HL-60 (cell line): ENCODE results near the gene BRD3.

Experiments used
- DNase-seq, 2 experiments: peaks; one replicate each; pipeline ENCODE4 v3.0.0-alpha.2; 2010 to 2020; ENCODE audit warnings: low read depth in 1 of 2, low spot score in 1 of 2
- H3K27ac ChIP-seq: fragments of 250-450 bp; sonication (Bioruptor Pico); replicated peaks from 2 replicates; pipeline ENCODE4 v1.5.1; 2020; ENCODE audit warnings: mild to moderate bottlenecking, moderate library complexity
- H3K27me3 ChIP-seq: fragments of 250-450 bp; sonication (Bioruptor Pico); 2 replicates; pipeline ENCODE4 v1.5.1; 2021; ENCODE audit warnings: mild to moderate bottlenecking, moderate library complexity; ENCODE audit not compliant: insufficient read depth, poor library complexity, severe bottlenecking
- H3K4me3 ChIP-seq: replicated peaks from 2 replicates; pipeline ENCODE4 v1.5.1; 2011; ENCODE audit warnings: mild to moderate bottlenecking, control low read depth, low read length; ENCODE audit not compliant: insufficient read depth
- CTCF ChIP-seq: IDR thresholded peaks from one replicate; pipeline ENCODE4 v1.5.1; 2011; ENCODE audit warnings: low read length, control low read depth, inconsistent platforms; ENCODE audit not compliant: insufficient read depth
- GABPA ChIP-seq: IDR thresholded peaks from 2 replicates; pipeline ENCODE4 v1.6.1; 2012; ENCODE audit warnings: low read depth
- POLR2AphosphoS5 ChIP-seq: IDR thresholded peaks from 2 replicates; pipeline ENCODE4 v1.6.1; 2012; ENCODE audit warnings: low read depth
- REST ChIP-seq: IDR thresholded peaks from 2 replicates; pipeline ENCODE4 v1.6.1; 2012; ENCODE audit warnings: low read depth; ENCODE audit not compliant: insufficient replicate concordance
- SPI1 ChIP-seq: IDR thresholded peaks from 2 replicates; pipeline ENCODE4 v1.6.1; 2012; ENCODE audit warnings: low read depth, mild to moderate bottlenecking, borderline replicate concordance

The BRD3 gene

GRCh38 chr9:134045841-134046544, 21.8 kb downstream of the BRD3 start:
- H3K4me3 ChIP-seq, result no peak overlapping the region
- DNase-seq, result no peak
- no peaks in the 10 kb centered on the region for H3K27me3 ChIP-seq
- TF ChIP-seq GABPA (no peak), POLR2AphosphoS5 (no peak), CTCF (no peak), REST (no peak), SPI1 (no peak)
- no peak overlapping the region for H3K27ac ChIP-seq

- H3K27ac ChIP-seq, result no peak overlapping the region
- no peak for TF ChIP-seq REST
- no peak for TF ChIP-seq POLR2AphosphoS5
- no peak for TF ChIP-seq SPI1
- no peak for TF ChIP-seq GABPA
- TF ChIP-seq CTCF, result no peak
- no peak for DNase-seq
- no peaks in the 10 kb centered on the region for H3K27me3 ChIP-seq
- no peak overlapping the region for H3K4me3 ChIP-seq
These were observed 22.9 kb downstream of the BRD3 start for GRCh38 chr9:134044944-134045343.

- Histone ChIP-seq H3K27ac (no peak overlapping the region), H3K27me3 (no peaks in the 10 kb centered on the region), H3K4me3 (no peak overlapping the region)
- DNase-seq, result no peak
- TF ChIP-seq GABPA (no peak), SPI1 (no peak), CTCF (no peak), POLR2AphosphoS5 (no peak), REST (no peak)
These were observed 24.3 kb downstream of the BRD3 start for GRCh38 chr9:134043531-134043988.
